ENCODE measurements around the gene EPHA7.

EPHA7 gene

DNA sequence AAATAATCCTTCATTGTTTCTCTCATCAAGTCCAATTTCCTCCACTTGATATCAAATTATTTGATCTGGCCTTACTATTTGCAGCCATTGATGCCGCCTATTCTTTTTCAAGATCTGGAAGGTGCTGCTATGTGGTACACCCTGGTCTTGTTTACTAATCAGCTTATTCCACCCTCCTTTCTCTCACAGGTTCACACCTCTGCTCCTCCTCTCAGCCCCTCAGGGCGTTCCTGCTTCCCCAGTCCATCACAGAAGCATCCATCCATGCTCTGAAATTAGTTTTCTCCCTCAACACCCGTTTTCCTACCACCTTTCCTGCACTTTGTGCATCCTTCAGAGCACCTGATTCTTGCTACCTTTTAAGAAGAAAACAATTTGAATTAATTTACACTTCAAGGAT lies 183.6 kb downstream of the EPHA7 start:
- no peak for DNase-seq

- no peak for DNase-seq
Measured at GRCh38 chr6:93226822-93227221, 192.5 kb downstream of the EPHA7 start.

GRCh38 chr6:93222071-93222851 lies 197.1 kb downstream of the EPHA7 start:
- DNase-seq: no peak

GRCh38 chr6:93219447-93219846 lies 199.9 kb downstream of the EPHA7 start:
- no peak for DNase-seq

DNA sequence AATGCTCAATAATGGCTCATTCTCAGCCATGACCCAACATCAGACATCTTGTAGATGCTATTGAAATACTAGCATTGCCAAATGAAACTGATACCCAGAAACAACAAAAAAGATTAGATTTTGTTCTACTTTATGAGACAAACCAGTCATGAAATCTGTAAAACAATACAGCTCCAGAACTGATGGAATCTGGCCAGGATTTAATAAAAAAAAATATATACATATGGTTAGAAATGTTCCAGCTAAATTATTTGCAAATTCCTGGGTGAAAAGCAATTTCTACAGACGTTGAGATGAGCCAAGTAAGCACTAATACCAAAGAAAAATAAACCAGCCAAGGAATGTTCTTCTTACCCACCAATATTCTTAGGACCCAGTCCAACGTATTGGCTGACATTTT lies 201.3 kb downstream of the EPHA7 start:
- DNase-seq: peak in 1 of 2 experiments; percentile 33

GRCh38 chr6:93213028-93213427 lies 206.3 kb downstream of the EPHA7 start:
- DNase-seq: no peak

DNA sequence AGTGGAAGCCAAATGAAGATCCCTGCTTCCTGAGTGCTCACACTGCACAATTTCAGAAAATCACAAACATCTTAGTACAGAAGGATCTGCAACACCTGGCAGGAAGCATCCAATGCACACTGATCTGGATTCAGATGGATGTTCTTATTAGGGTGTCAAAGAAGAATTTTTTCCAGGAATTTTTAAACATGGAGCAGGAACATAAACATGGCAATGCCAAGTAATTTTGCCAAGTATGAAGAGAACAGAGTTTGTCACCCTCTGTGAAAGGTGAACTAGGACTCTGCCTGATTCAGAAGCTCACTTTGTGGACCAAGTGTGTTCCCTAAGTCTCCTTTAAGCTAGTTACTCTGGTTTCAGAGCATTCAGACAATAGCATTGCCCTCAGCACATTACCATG lies 208.5 kb downstream of the EPHA7 start:
- DNase-seq: no peak

GRCh38 chr6:93209358-93209757 lies 210.0 kb downstream of the EPHA7 start:
- DNase-seq: no peak

- DNase-seq: peak; percentile 30 to 51
Measured at GRCh38 chr6:93196406-93196970, 222.9 kb downstream of the EPHA7 start.

DNA sequence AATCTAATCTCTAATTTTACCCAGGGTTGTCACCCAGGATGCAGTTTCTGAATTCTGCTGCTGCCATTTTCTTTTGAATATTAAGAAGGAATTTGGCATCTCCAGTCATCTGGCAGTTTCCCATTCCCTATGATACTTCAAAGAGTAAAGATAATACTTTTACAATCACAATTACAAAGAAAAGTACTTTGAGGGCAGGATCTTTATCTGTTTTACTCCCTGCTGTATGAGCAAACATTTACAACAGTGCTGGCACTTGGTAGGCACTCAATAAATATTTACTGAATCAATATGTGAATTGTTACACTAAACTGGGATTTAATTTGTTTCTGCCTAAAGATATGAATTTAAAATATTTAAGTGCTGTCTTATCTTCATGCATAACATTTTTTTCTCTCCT lies 224.9 kb downstream of the EPHA7 start:
- DNase-seq: no peak

- no peak for DNase-seq
Measured at GRCh38 chr6:93193868-93194267, 225.5 kb downstream of the EPHA7 start.

Data from NCI-H446 (cell line).